NCI-H1092 treated with DMSO at 0.1 percent for 48 hours (cell line): ENCODE data around the gene SCAMP1.
A peak's percentile ranks its signal among the peaks of the same experiment; 100 is the strongest.
"Not testable (repeated sequence)": the region's sequence is repeated elsewhere in the genome, so short reads cannot be mapped to it uniquely, and the experiment has no call there.

ENCODE experiments used
- DNase-seq: peaks from one replicate; lab custom pipeline; 2025; lab: John Stamatoyannopoulos, UW

SCAMP1 gene

GRCh38 chr5:78360924-78361630, 660 bp downstream of the SCAMP1 start:
- DNase-seq: peak; percentile 69

GRCh38 chr5:78361631-78361993, 1.2 kb downstream of the SCAMP1 start:
- no peak for DNase-seq

GRCh38 chr5:78362220-78362619, 1.8 kb downstream of the SCAMP1 start:
- DNase-seq: no peak

DNA sequence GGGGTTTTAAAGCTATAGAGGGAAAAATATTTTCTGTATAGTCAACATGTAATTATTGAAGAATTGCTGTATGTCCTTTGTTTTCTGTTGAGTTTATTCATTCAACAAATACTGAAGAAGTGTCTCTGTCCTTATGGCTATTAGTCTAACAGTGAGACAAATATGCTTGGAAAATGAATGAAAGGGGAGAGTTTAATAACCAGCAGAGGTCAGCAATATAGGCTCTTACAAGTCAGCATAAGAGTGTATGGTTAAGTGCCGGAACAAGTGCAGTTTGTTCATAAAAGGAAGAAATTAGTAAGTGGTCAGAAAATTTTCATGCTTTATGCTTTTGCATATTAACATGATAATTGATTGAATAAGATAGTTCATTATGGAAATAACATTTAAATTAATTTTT, 3.6 kb downstream of the SCAMP1 start:
- DNase-seq: no peak

- peak; percentile 2 for DNase-seq
These were observed 7.0 kb downstream of the SCAMP1 start for GRCh38 chr5:78367318-78367991.

DNA sequence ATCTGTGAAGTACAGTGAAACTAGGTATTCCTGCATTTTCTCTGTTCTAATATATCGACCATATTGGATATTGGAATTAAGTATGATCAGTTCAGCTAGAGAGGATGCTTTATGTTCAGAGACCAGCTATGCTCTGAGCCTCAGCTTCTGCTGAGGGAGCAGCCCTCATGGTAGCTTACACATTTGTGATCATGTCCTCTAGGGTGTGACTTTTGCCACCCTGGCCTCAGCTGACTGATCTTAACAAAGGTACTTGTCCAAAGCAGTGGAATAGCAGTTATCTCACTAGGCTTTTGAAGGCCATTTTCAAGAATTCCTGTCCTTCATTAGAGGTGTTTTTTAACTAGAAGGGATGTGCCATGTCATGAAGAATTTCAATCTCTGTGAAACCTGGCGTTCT, 9.3 kb downstream of the SCAMP1 start:
- no peak for DNase-seq

GRCh38 chr5:78373231-78373630, 12.8 kb downstream of the SCAMP1 start:
- DNase-seq: no peak

- no peak for DNase-seq
These were observed 15.9 kb downstream of the SCAMP1 start for GRCh38 chr5:78376315-78376714.

- DNase-seq: no peak
These were observed 16.8 kb downstream of the SCAMP1 start for GRCh38 chr5:78377056-78377717.

- no peak for DNase-seq
These were observed 17.3 kb downstream of the SCAMP1 start for GRCh38 chr5:78377718-78378105.

GRCh38 chr5:78387468-78388153, 27.2 kb downstream of the SCAMP1 start:
- DNase-seq: no peak

- DNase-seq: not testable (repeated sequence)
These were observed 30.9 kb downstream of the SCAMP1 start for GRCh38 chr5:78391357-78391756.

DNA sequence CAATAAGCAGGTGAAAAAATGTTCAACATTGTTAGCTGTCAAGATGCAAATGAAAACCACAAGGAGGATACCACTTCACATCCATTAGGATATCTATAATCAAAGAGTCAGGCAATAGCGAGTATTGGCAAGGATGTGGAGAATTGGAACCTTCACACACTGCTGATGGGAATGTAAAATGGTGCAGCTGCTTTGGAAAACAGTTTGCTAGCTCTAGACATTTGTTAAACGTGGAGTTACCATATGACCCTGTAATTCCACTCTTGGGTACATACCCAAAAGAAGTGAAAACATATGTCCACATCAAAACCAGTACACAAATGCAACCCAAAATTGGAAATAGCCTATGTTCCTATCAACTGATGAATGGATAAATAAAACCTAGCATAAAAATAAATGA, 37.4 kb downstream of the SCAMP1 start:
- no peak for DNase-seq

GRCh38 chr5:78399116-78399515, 38.7 kb downstream of the SCAMP1 start:
- no peak for DNase-seq

GRCh38 chr5:78404682-78405293, 44.4 kb downstream of the SCAMP1 start:
- DNase-seq: no peak

DNA sequence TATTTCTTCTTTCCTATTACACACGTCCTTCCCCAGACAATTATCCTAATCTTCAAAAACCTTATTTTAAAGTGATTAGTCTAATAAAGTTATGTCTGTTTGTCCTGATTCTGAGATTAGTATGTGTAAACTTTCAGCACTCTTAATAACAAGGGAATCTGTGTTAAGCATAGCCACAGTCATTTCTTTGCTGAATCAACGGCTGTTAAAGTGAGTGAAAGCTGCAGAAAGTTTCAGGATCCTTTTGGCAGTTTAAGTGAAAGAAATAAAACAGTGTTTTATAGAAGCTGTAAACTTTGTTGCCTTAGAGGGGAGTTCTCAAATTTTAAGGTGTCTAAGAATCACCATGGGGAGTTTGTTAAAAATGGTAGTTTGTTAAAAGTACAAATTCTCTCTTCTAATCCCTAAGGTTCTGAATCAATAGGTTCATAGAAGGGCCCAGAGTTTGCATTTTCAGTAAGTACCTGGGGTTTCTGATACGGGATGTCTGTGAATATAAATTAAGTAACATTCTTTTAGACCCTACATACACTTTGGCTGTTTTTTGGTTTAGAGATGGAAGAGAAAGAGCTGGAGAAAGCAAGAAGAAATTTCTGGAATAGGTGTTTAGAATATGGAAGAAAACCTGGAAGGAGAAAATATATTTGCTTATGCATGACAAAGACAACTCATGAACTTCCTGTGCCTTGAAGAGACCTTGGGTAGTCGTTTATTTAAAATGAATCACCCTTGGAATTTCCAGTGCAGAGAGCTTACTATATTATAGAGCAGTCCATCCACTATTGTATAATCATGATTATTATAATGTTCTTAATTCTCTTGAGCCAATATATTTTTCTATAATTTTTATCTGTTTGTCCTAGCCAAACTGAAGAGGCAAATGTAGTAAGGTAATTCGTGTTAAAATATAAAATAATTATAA, 45.7 kb downstream of the SCAMP1 start:
- DNase-seq: no peak

- DNase-seq: no peak
These were observed 47.0 kb downstream of the SCAMP1 start for GRCh38 chr5:78407458-78407857.

DNA sequence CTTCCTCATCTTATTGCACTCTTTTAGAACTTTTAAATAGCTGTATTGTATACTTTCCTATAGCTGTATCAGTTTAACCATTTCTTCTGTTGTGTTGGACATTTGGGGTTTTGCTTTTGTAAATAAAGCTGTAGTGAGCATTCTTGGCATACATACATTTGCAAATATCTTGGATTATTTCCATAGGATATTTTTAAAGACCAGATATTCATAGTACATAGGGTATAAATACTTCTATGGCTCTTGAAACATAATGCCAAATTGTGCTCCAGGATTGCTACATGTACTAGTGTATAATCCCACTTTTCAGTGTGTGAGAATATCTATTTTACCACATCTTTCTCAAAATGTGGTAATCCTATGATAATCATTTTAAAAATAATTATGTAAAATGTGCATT, 51.2 kb downstream of the SCAMP1 start:
- no peak for DNase-seq

GRCh38 chr5:78416677-78417425, 56.4 kb downstream of the SCAMP1 start:
- no peak for DNase-seq

DNA sequence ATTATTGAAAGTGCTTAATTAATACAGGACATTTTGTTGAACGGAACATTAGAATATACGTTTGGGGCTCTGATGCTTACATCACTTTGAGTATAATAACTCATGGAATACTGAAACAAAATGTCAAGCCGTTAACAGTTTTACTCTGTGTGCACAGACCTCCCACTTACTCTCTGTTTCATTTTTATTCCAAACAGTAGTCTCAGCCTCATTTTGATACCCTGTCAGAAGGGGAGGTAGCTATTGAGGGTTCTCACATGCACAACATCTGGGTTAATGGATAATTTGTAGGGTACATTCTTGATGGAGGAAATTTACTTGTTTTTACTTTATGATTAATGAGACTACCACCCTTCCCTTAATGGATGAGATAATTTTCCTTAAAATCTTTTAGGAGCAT, 59.0 kb downstream of the SCAMP1 start:
- DNase-seq: no peak

- DNase-seq: no peak
These were observed 60.1 kb downstream of the SCAMP1 start for GRCh38 chr5:78420548-78420947.
